ENCODE measurements around the gene CAST.

The CAST gene

GRCh38 chr5:96675882-96676281 lies 13.7 kb downstream of the CAST start:
- DNase-seq, result no peak

GRCh38 chr5:96677496-96677895 lies 15.3 kb downstream of the CAST start:
- DNase-seq, result no peak

- no peak for DNase-seq
Measured at GRCh38 chr5:96679293-96679692, 17.1 kb downstream of the CAST start.

- DNase-seq, result no peak
Measured at GRCh38 chr5:96680759-96681470, 18.7 kb downstream of the CAST start.

GRCh38 chr5:96683392-96683791 lies 21.2 kb downstream of the CAST start:
- no peak for DNase-seq

- DNase-seq, result no peak
Measured at GRCh38 chr5:96683810-96684209, 21.6 kb downstream of the CAST start.

- DNase-seq, result no peak
Measured at GRCh38 chr5:96687080-96687479, 24.9 kb downstream of the CAST start.

GRCh38 chr5:96687812-96688453 lies 25.8 kb downstream of the CAST start:
- no peak for DNase-seq

GRCh38 chr5:96690861-96691260 lies 28.7 kb downstream of the CAST start:
- DNase-seq, result no peak

- DNase-seq, result no peak
Measured at GRCh38 chr5:96691503-96692303, 29.5 kb downstream of the CAST start.

GRCh38 chr5:96692441-96692840 lies 30.3 kb downstream of the CAST start:
- no peak for DNase-seq

GRCh38 chr5:96699186-96699820 lies 37.1 kb downstream of the CAST start:
- DNase-seq, result no peak

GRCh38 chr5:96702503-96703383 lies 40.6 kb downstream of the CAST start:
- peak; percentile 75 for DNase-seq

- no peak for DNase-seq
Measured at GRCh38 chr5:96703384-96703920, 41.3 kb downstream of the CAST start.

- no peak for DNase-seq
Measured at GRCh38 chr5:96703995-96704394, 41.8 kb downstream of the CAST start.

GRCh38 chr5:96706433-96707111 lies 44.4 kb downstream of the CAST start:
- DNase-seq, result no peak

- no peak for DNase-seq
Measured at GRCh38 chr5:96708600-96708999, 46.4 kb downstream of the CAST start.

- no peak for DNase-seq
Measured at GRCh38 chr5:96709152-96709821, 47.1 kb downstream of the CAST start.

GRCh38 chr5:96712100-96712746 lies 50.0 kb downstream of the CAST start:
- no peak for DNase-seq

- no peak for DNase-seq
Measured at GRCh38 chr5:96714450-96714849, 52.3 kb downstream of the CAST start.
